IMR-90 (cell line): Measurements from ENCODE around the gene SLC39A11. TPM values are rescaled to one million over a fixed set of nuclear protein-coding genes. Genes with fewer than 3 reads are reported as not detected.

Source experiments
- ATAC-seq: fragments of 200-7000 bp; cut with Tn5 transposase; 2 replicates; pipeline ENCODE4 v1.9.1; 2020; ENCODE audit warnings: low read depth, mild to moderate bottlenecking, moderate library complexity
- BruUV-seq: library from RNA; stranded (reverse); fragments of 400-500 nt; replicated peaks from 2 replicates; lab custom pipeline; 2021; lab: Mats Ljungman, UMichigan
- CTCF ChIA-PET: fragments of 300-600 bp; formaldehyde crosslinking; extraction: SDS; loops from one replicate; lab custom pipeline; 2021; ENCODE audit warnings: antibody characterized with exemption; lab: Yijun Ruan, JAX
- POLR2A ChIA-PET: fragments of 300-600 bp; sonication (Branson Sonifier 250); formaldehyde crosslinking; loops from one replicate; lab custom pipeline; 2022; ENCODE audit warnings: antibody characterized with exemption; ENCODE audit not compliant: unreplicated experiment; lab: Charles Lee
- DNase-seq: peaks from one replicate; pipeline ENCODE4 v3.0.0; 2013
- H2AFZ ChIP-seq: replicated peaks from 2 replicates; pipeline ENCODE3; 2013; ENCODE audit warnings: low read length, mild to moderate bottlenecking; ENCODE audit not compliant: poor library complexity
- H2AK5ac ChIP-seq: 2 replicates; pipeline ENCODE4 v1.6.1; 2013; ENCODE audit warnings: low read depth, low read length, inconsistent platforms
- H2AK9ac ChIP-seq: replicated peaks from 2 replicates; pipeline ENCODE3; 2013; ENCODE audit warnings: mild to moderate bottlenecking, low read depth, low read length, moderate library complexity; ENCODE audit not compliant: poor library complexity
- H2BK120ac ChIP-seq: 2 replicates; pipeline ENCODE4 v1.6.1; 2013; ENCODE audit warnings: low read depth, low read length, inconsistent platforms
- H2BK15ac ChIP-seq: 3 replicates; pipeline ENCODE4 v1.6.1; 2013; ENCODE audit warnings: low read depth, low read length, inconsistent platforms
- H2BK20ac ChIP-seq: 2 replicates; pipeline ENCODE4 v1.6.1; 2013; ENCODE audit warnings: low read depth, mild to moderate bottlenecking, inconsistent platforms, low read length, moderate library complexity
- H2BK5ac ChIP-seq: 2 replicates; pipeline ENCODE4 v1.6.1; 2013; ENCODE audit warnings: mild to moderate bottlenecking, low read depth, low read length, inconsistent platforms; ENCODE audit not compliant: poor library complexity, severe bottlenecking
- H3K14ac ChIP-seq: replicated peaks from 2 replicates; pipeline ENCODE4 v1.6.1; 2013; ENCODE audit warnings: low read depth, low read length, inconsistent platforms
- H3K18ac ChIP-seq: 2 replicates; pipeline ENCODE4 v1.6.1; 2013; ENCODE audit warnings: low read depth, low read length, control low read depth
- H3K23ac ChIP-seq: 2 replicates; pipeline ENCODE4 v1.6.1; 2013; ENCODE audit warnings: low read depth, low read length, inconsistent platforms
- H3K27ac ChIP-seq: 2 replicates; pipeline ENCODE4 v1.5.1; 2013; ENCODE audit warnings: mild to moderate bottlenecking, control low read depth, low read length; ENCODE audit not compliant: insufficient read depth
- H3K27me3 ChIP-seq: 2 replicates; pipeline ENCODE4 v1.6.1; 2013; ENCODE audit warnings: low read length; ENCODE audit not compliant: control insufficient read depth, insufficient read depth
- H3K36me3 ChIP-seq: 2 replicates; pipeline ENCODE4 v1.6.1; 2013; ENCODE audit warnings: low read length, mixed read lengths; ENCODE audit not compliant: control insufficient read depth, insufficient read depth
- H3K4ac ChIP-seq: 2 replicates; pipeline ENCODE4 v1.6.1; 2013; ENCODE audit warnings: low read depth, low read length, inconsistent platforms
- H3K4me1 ChIP-seq: 2 replicates; pipeline ENCODE4 v1.6.1; 2013; ENCODE audit warnings: low read length, mixed read lengths; ENCODE audit not compliant: control insufficient read depth, insufficient read depth
- H3K4me2 ChIP-seq: 2 replicates; pipeline ENCODE4 v1.6.1; 2013; ENCODE audit warnings: low read depth, mild to moderate bottlenecking, control low read depth, low read length, moderate library complexity
- H3K4me3 ChIP-seq: 2 replicates; pipeline ENCODE4 v1.5.1; 2013; ENCODE audit warnings: low read depth, mild to moderate bottlenecking, control low read depth, low read length, moderate library complexity; ENCODE audit not compliant: insufficient read depth
- H3K56ac ChIP-seq: 2 replicates; pipeline ENCODE4 v1.6.1; 2013; ENCODE audit warnings: low read length, inconsistent platforms; ENCODE audit not compliant: insufficient read depth; ENCODE audit errors: extremely low read depth
- H3K79me1 ChIP-seq, 2 experiments: 2 replicates each; pipeline ENCODE4 v1.6.1; 2013; ENCODE audit warnings: low read length in 2 of 2, inconsistent platforms in 1 of 2, low read depth in 1 of 2
- H3K9ac ChIP-seq: 2 replicates; pipeline ENCODE4 v1.6.1; 2013; ENCODE audit warnings: low read depth, low read length, control low read depth
- H3K9me1 ChIP-seq: 2 replicates; pipeline ENCODE4 v1.6.1; 2013; ENCODE audit warnings: low read length, inconsistent platforms; ENCODE audit not compliant: insufficient read depth
- H3K9me3 ChIP-seq: 2 replicates; pipeline ENCODE4 v1.6.1; 2013; ENCODE audit warnings: low read length; ENCODE audit not compliant: control insufficient read depth, insufficient read depth
- H4K20me1 ChIP-seq: 2 replicates; pipeline ENCODE4 v1.6.1; 2013; ENCODE audit warnings: low read length, inconsistent platforms; ENCODE audit not compliant: insufficient read depth
- H4K5ac ChIP-seq: 2 replicates; pipeline ENCODE4 v1.6.1; 2013; ENCODE audit warnings: mild to moderate bottlenecking, low read depth, low read length, control low read depth
- H4K8ac ChIP-seq, 2 experiments: 2 replicates each; pipeline ENCODE4 v1.6.1; 2013; ENCODE audit warnings: low read depth in 2 of 2, low read length in 2 of 2, control low read depth in 1 of 2, inconsistent platforms in 1 of 2
- H4K91ac ChIP-seq: 2 replicates; pipeline ENCODE4 v1.6.1; 2013; ENCODE audit warnings: low read depth, low read length, inconsistent platforms; ENCODE audit not compliant: insufficient read depth
- BHLHE40 ChIP-seq: fragments of 150-350 bp; IDR thresholded peaks from 2 replicates; pipeline ENCODE4 v1.6.1; 2016; ENCODE audit warnings: mild to moderate bottlenecking, low read depth, low read length
- ELK1 ChIP-seq: fragments of 150-350 bp; IDR thresholded peaks from 2 replicates; pipeline ENCODE4 v1.6.1; 2016; ENCODE audit warnings: low read depth, mild to moderate bottlenecking, low read length, moderate library complexity, borderline replicate concordance
- FOS ChIP-seq: fragments of 150-350 bp; IDR thresholded peaks from 2 replicates; pipeline ENCODE4 v1.6.1; 2016; ENCODE audit warnings: low read depth, low read length
- MAFK ChIP-seq: IDR thresholded peaks from 2 replicates; pipeline ENCODE4 v1.6.1; 2012; ENCODE audit warnings: low read depth, low read length, improper control_type of control experiment
- MXI1 ChIP-seq: IDR thresholded peaks from 2 replicates; pipeline ENCODE4 v1.6.1; 2012; ENCODE audit warnings: low read depth, mild to moderate bottlenecking, low read length, moderate library complexity, borderline replicate concordance
- RAD21 ChIP-seq: IDR thresholded peaks from 2 replicates; pipeline ENCODE4 v1.6.1; 2012; ENCODE audit warnings: low read length, improper control_type of control experiment
- RCOR1 ChIP-seq: IDR thresholded peaks from 2 replicates; pipeline ENCODE4 v1.6.1; 2012; ENCODE audit warnings: mild to moderate bottlenecking, low read length, improper control_type of control experiment; ENCODE audit not compliant: insufficient replicate concordance
- USF2 ChIP-seq: fragments of 150-350 bp; IDR thresholded peaks from 2 replicates; pipeline ENCODE4 v1.6.1; 2017; ENCODE audit warnings: mild to moderate bottlenecking, antibody characterized with exemption, low read length, low read depth
- WGBS, 2 experiments: methylation state at CpG; one replicate each; pipeline versions ENCODE4 v1.1.5 to v1.1.7; 2013; ENCODE audit warnings: missing lambda C conversion rate in 2 of 2; ENCODE audit not compliant: insufficient read length in 1 of 2; ENCODE audit errors: extremely low coverage in 2 of 2; 5-methylcytosine and 5-hydroxymethylcytosine counted together
- dilution Hi-C: fragments of 300-500 bp; cut with HindIII; formaldehyde crosslinking; loops from one replicate; pipeline ENCODE4 v1.14.3; 2018; ENCODE audit warnings: low sequenced_read_pairs; ENCODE audit not compliant: unreplicated experiment
- in situ Hi-C: fragments of 300-500 bp; cut with MboI; formaldehyde crosslinking; loops from 3 replicates; pipeline ENCODE4 v1.14.3; 2019; ENCODE audit warnings: low sequenced_read_pairs, inconsistent platforms, mixed read lengths
- intact Hi-C: fragments of 100-400 bp; cut with micrococcal nuclease; formaldehyde crosslinking; loops from 2 replicates; pipeline ENCODE4 v1.10.0; 2022
- polyA plus RNA-seq, 3 experiments: library from polyadenylated mRNA; depleted of rRNA; stranded (reverse); fragments of >200 nt; gene quantifications; 2 replicates each; pipeline ENCODE4 v1.2.3, GENCODE V29; 2012; ENCODE audit warnings: low replicate concordance in 1 of 3
- total RNA-seq: library from RNA; depleted of rRNA; stranded (reverse); fragments of >200 nt; gene quantifications from 2 replicates; pipeline ENCODE4 v1.2.3, GENCODE V29; 2012
- TF ChIP-seq, protein P1 (sequence below): conservative IDR thresholded peaks from 2 replicates; pipeline ENCODE4 v1.5.1; 2012; ENCODE audit warnings: mild to moderate bottlenecking, low read depth, low read length, improper control_type of control experiment

SLC39A11 gene
- total and polyA plus RNA-seq, 2 of the 4 experiments (the other 2 are of a cell fraction) = 8.8 to 14.3 TPM

- H2AK9ac ChIP-seq = no peak overlapping the region
- no peak overlapping the region for H2AFZ ChIP-seq
- no peaks in the 10 kb centered on the region for H4K20me1 ChIP-seq
- H2BK20ac ChIP-seq = no peak overlapping the region
- no peak overlapping the region for H4K8ac ChIP-seq
- no peak overlapping the region for H3K14ac ChIP-seq
- no peak overlapping the region for H3K4me3 ChIP-seq
- ATAC-seq (no peak), DNase-seq (peak; percentile 18)
- no TSS peak for BruUV-seq
- H3K4me1 ChIP-seq = peaks cover 6% of the 10 kb centered on the region
- no peak overlapping the region for H3K23ac ChIP-seq
- no peak overlapping the region for H3K9ac ChIP-seq
- ChIA-PET POLR2A (no interaction called here), CTCF (no interaction called here)
- H4K5ac ChIP-seq = no peak overlapping the region
- H2BK120ac ChIP-seq = no peak overlapping the region
- TF ChIP-seq MAFK = no peak
- TF ChIP-seq FOS = no peak
- no peak for TF ChIP-seq RCOR1
- TF ChIP-seq ELK1 = no peak
- no peak for TF ChIP-seq BHLHE40
- TF ChIP-seq, protein P1, sequence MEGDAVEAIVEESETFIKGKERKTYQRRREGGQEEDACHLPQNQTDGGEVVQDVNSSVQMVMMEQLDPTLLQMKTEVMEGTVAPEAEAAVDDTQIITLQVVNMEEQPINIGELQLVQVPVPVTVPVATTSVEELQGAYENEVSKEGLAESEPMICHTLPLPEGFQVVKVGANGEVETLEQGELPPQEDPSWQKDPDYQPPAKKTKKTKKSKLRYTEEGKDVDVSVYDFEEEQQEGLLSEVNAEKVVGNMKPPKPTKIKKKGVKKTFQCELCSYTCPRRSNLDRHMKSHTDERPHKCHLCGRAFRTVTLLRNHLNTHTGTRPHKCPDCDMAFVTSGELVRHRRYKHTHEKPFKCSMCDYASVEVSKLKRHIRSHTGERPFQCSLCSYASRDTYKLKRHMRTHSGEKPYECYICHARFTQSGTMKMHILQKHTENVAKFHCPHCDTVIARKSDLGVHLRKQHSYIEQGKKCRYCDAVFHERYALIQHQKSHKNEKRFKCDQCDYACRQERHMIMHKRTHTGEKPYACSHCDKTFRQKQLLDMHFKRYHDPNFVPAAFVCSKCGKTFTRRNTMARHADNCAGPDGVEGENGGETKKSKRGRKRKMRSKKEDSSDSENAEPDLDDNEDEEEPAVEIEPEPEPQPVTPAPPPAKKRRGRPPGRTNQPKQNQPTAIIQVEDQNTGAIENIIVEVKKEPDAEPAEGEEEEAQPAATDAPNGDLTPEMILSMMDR = no peak
- TF ChIP-seq USF2 = no peak
- TF ChIP-seq MXI1 = no peak
- no peak for TF ChIP-seq RAD21
- no peak overlapping the region for H4K91ac ChIP-seq
- H3K27ac ChIP-seq = no peak overlapping the region
- H2AK5ac ChIP-seq = no peak overlapping the region
- no peak overlapping the region for H3K56ac ChIP-seq
- no peaks in the 10 kb centered on the region for H3K9me1 ChIP-seq
- no peak overlapping the region for H3K4ac ChIP-seq
- dilution Hi-C loops = no loop called here
- no peaks in the 10 kb centered on the region for H3K79me1 ChIP-seq
- no peak overlapping the region for H3K18ac ChIP-seq
- H3K4me2 ChIP-seq = no peak overlapping the region
- intact Hi-C loops = no loop called here
- in situ Hi-C loops = loop anchor here (25.0 kb wide), 1 partner anchor 429 kb away; no protein-coding TSS in a partner anchor
- H2BK5ac ChIP-seq = no peak overlapping the region
- WGBS, 2 experiments = no CpG with 5 or more reads among the region's 2 CpGs
- no peaks in the 10 kb centered on the region for H3K36me3 ChIP-seq
- H3K27me3 ChIP-seq = no peaks in the 10 kb centered on the region
- no peak overlapping the region for H2BK15ac ChIP-seq
- H3K9me3 ChIP-seq = no peaks in the 10 kb centered on the region
Measured at GRCh38 chr17:72991651-72992050, 100.8 kb downstream of the SLC39A11 start.
